Glomerular visceral epithelial cell (primary cell): Measurements from ENCODE around the gene SVIL.
"Not testable (repeated sequence)": the region's sequence is repeated elsewhere in the genome, so short reads cannot be mapped to it uniquely, and the experiment has no call there.

Experiments
- DNase-seq: peaks from one replicate; pipeline ENCODE4 v3.0.0-alpha.2; 2016; ENCODE audit errors: extremely low spot score

SVIL gene

GRCh38 chr10:29603223-29603896 is 31.4 kb downstream of the SVIL start:
- no peak for DNase-seq

DNA sequence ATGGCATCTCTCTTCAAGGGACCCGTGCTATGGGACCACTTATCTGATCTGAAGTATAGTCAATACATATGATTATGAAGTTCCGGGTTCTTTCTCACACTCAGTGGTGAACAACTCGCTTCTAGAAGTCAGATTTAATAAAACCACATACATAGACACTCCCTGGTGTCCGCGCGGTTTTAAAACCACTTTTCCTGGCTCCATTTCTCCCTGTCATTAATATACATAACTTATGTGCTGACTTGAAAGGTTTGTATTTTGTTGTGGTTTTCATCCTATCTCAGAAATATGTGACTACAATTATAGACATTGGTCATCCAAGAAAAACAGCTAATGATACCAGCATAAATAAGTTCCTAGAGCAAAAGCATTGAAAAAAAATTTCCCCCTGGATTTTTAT is 34.0 kb downstream of the SVIL start:
- DNase-seq = no peak

DNA sequence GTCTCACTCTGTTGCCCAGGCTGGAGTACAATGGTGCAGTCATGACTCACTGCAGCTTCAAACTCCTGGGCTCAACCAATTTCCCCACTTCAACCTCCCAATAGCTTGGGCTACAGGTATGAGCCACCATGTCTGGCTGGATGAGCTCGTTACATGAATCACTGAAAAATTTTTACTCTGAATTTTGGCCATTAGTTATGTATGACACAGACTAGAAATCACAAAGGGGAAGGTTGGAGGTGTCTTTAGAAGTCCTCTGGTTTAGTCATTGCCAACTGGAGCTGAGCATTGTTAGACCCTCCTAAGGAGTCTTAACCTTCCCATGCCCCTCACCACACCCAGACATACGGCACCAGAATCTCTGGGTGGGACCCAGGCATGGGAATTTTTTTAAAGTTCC is 34.7 kb downstream of the SVIL start:
- DNase-seq = peak; percentile 41

GRCh38 chr10:29598851-29599311 is 35.9 kb downstream of the SVIL start:
- no peak for DNase-seq

DNA sequence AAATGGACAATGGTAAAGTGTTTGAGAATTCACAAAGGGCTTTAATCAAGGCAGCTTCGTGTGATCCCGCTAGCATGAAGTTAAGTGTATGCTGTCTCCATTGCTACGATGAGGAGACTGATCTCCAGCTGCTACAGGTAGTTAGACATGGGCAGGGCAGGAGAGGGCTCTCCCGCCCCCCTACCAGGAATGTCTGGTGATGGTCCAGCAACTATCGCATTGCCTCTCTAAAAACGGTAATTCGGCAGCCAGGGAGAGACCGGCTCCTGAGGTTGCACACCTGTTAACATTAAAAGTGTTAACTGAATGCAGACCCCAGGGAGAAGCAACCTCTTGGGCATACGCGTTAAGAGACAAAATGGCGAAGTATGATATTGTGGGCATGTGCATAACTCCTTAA is 37.9 kb downstream of the SVIL start:
- no peak for DNase-seq

DNA sequence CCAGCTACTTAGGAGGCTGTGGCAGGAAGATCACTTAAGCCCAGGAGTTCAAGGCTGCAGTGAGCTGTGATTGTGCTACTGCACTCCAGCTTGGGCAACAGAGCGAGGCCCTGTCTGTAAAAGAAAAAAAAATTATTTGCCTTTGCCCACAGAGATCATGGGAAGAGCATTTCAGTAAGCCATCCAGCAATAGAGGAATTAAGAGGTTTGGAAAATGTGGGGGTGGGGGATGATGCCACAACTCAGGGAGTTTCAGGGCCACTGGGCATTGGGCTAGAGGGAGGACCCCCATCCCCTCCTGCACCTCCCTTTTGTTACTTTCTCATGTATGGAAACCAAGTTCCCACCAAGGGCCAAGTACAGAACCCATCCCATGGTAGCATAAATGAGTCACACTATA is 38.4 kb downstream of the SVIL start:
- DNase-seq = no peak

DNA sequence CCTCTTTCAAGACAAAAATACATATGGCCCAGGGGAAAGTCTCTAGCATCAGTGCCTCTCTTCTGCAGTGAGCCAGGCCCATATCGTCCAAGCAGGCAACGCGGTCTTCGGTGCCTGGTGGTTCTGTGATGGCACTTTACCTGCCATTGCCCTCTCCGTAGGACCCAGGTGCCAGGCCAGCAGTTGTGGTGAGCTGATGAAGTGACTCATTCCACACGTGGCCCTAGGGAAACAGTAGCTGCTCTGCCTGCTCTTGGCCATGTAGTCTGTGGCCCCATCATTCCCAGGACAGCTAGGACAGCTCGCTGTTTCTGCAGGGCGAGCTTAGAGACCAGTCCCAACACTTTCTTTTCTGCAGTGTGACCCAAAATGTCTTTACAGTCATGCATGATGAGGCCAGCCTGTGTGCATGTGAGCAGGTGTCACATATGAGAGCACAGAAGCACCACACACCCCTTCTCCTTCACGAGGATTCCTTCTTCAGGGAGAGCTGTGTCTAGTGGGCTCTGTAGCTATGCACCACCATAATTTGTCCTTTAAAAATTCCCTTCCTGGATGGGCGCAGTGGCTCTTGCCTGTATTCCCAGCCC is 39.0 kb downstream of the SVIL start:
- DNase-seq = peak; percentile 32

- DNase-seq = no peak
These were observed 39.6 kb downstream of the SVIL start for GRCh38 chr10:29595146-29595545.

GRCh38 chr10:29591651-29591968 is 43.2 kb downstream of the SVIL start:
- DNase-seq = no peak

DNA sequence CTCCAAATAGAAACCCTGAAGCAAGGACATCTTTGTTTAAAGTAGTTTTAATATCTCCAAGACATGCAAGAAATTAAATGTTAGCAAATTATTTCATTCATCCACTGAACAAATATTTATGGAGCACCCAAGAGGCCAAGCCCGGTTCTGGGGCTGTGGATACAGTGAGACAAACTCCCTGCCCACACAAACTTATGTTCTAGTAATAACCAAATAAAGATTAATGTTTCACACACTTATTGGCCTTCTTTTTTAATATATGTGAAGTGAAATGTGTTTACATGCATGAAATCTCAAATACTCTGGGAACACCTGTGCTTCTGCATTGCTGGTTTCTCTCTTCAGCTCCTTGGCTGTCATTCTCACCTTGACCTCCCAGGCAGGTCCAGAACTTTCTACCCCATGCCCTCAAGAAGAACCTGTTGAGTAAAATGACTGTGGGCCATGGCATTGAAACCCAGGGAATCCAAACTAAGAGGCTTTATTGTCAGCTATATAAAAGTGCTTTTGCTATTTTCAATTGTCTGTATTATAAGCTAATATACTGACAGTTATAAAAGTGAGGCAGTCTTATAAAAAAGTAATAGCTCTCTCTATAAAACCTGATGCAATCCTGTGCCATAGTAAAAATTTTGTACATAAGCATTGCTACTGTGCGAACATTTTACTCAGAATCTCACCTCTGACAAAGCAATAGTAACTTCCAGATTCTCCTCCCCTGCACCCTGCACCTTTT is 43.7 kb downstream of the SVIL start:
- DNase-seq = no peak

- peak; percentile 76 for DNase-seq
These were observed 45.9 kb downstream of the SVIL start for GRCh38 chr10:29588629-29589421.

- peak; percentile 34 for DNase-seq
These were observed 46.8 kb downstream of the SVIL start for GRCh38 chr10:29587750-29588628.

- not testable (repeated sequence) for DNase-seq
These were observed 47.5 kb downstream of the SVIL start for GRCh38 chr10:29587102-29587749.

DNA sequence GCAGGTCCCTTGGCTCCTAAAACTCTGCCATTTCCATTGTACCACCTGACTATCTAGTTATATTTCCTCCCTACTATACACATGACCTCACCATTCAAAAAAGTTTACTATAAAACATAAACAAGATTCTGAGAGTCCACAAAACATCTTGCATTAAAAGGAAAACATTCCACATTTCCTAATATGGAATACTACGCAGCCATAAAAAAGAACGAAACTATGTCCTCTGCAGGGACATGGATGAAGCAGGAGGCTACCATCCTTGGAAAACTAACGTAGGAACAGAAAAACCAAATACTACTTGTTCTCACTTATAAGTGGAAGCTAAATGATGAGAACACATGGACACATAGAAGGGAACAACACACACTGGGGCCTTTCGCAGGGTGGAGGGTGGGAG is 48.3 kb downstream of the SVIL start:
- no peak for DNase-seq

DNA sequence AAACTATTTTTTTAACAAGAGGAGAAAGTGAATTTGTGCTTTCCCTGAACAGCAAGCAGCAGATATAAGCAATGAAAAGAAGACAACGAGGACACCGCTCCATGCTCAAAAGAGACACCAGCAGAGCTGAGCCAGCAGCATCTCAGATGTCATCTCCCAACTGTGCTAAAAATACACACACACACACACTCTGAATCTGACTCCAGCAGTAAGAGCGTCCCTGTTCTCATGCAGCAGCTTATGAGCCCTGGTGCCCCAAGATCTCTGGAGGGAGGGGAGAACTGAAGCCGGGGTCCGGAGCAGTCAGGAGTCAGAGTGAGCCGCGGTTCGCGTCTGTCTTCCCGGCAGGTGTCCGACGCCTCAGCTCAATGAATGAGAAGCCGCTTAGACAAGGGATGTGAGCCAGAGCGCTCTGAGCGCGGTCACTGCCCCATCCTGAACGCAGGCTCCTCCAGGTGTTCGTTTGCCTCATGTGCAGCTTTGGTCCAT is 49.2 kb downstream of the SVIL start:
- no peak for DNase-seq

DNA sequence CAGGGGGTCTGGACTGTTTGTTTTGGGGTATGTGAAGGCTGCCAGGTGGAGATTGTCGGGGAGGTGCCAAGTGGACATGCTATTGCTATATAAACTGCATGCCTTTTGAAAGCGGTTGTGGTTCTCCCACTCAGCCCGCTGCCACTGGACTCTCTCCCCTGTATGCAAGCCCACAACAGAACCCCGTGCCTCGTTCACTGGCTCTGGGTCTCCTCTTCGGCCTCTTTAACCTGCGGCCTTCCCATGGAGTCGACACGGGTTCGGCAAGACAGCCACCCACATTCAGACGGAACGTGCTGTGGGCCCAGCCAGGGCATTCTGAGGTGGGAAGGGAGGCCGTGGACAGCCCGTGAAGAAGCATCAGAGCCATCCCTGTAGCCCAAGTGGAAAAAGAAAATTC is 50.3 kb downstream of the SVIL start:
- no peak for DNase-seq

- DNase-seq = peak; percentile 76
These were observed 51.1 kb downstream of the SVIL start for GRCh38 chr10:29583674-29584073.

DNA sequence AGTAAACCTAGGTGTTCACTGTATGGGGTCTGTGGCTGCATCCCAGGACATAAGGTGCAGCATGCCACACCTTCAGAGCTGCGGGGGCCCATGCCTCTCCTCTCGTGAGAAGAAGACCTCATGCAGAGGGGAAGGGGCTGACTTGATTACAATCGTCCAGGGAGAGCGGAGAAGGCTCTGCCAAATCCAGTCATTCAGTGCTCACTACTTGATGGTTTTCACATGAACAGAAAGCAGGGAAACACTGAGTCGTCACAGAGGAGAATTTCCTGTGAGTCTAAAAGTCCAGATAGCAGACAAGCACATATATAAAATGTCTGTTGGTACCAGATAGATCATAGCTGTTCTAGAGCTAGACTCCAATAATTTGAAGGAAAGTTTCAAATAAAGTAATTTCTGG is 52.0 kb downstream of the SVIL start:
- peak; percentile 63 for DNase-seq

DNA sequence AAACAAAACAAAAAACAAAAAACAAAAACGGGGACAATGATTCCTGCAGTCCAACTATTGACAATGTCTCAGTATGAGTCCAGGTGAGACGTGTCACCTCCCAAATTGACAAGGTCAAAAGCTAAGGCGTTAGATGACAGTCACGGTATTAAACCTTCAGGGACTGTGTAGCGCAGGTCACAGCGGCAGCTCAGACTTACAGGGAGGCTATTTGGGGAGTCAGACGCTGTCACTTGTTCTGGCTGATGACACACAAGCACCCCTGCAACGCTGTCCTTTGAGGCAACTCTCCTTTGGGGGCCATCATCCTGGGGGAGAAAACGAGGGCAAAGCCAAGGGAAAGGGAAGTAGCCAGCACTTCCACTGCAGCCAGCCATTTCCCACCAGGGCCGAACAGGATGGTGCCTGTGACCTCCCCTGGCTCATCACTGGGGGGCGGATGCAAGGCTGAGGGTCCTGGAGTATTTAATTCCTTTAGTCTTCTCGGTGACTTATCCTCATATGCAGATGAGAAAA is 55.3 kb downstream of the SVIL start:
- no peak for DNase-seq

DNA sequence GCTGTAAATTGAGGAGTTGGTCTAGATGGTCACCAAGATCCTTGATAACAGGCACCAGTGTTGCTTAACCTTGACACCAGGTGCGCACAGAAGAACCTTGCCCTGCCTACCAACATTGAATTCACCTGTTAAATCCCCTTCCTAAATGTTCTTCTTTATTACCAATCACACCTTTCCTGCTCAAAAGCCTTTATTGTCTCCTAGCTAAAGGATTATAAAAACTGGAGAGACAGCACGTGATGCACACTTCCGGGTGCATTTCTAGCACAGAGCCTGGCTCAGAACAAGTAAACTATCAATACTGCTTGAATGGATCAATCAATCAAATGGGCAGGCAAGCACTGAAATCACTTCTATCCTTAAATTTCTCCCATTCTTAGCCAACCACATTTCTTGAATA is 56.3 kb downstream of the SVIL start:
- DNase-seq = no peak

GRCh38 chr10:29576681-29577080 is 58.1 kb downstream of the SVIL start:
- no peak for DNase-seq
